Measurements from ENCODE around the gene BCL2L12. TPM values are rescaled to one million over a fixed set of nuclear protein-coding genes. Genes with fewer than 3 reads are reported as not detected.

Gene BCL2L12
- total and polyA plus RNA-seq, 2 of the 13 experiments (the other 11 are each of a cell fraction or from before 2014, with no cell fraction given), result 26.8 to 40.8 TPM

DNA sequence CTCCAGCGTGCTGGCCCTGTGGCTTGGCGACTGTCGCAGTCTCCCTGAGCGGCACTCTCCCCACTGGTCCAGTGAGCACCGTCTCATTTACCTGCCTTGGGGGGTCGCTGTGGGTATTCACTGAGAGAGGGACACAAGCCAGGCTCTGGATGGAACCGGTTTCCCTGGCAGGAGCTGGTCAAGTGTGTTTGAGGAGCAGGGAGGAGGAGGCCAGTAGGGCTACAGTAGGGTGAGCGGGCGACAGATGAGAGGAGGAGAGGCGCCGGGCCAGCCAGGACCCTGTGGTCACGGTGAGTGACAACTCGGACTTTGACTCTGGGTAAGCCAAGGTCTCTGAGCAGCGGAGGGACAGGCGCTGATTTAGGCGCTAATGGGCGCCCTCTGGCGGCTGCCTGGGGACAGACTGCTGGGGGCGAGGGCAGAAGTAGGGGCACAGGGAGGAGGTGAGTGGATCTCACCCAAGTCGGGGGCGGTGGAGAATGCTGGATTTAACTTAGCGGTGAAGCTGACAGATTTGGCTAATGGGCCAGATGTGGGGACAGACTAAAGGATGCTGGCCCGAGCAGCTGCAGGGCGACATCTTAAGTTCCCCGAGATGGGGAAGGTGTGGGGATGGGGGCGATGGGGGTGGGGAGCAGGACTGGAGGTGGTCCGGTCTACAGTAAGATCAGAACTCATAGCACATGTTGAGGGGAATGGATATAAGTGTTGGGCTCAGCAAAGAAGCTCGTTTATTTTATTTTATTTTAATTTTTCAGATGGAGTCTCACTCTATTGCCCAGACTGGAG is 6.6 kb downstream of the BCL2L12 start (continued):
- TF ChIP-seq BCLAF1 (IDR thresholded peaks at IDR 0.05) (no peak), GPN1 (CRISPR knock-in tag; IDR thresholded peaks at IDR 0.05; ENCODE audit: borderline replicate concordance) (no peak), ETV6 (CRISPR knock-in tag; conservative IDR thresholded peaks at IDR 0.05) (no peak), NCOA2 (CRISPR knock-in tag; IDR thresholded peaks at IDR 0.05) (no peak; the same call in 1 of the 2 replicates), HCFC1 (IDR thresholded peaks at IDR 0.05; ENCODE audit: low read depth, low read length) (no peak; the same call in 1 of the 2 replicates), SMAD9 (CRISPR knock-in tag; IDR thresholded peaks at IDR 0.05) (no peak), ZNF839 (CRISPR knock-in tag; IDR thresholded peaks at IDR 0.05; ENCODE audit: borderline replicate concordance) (no peak), ZNF646 (CRISPR knock-in tag; IDR thresholded peaks at IDR 0.05) (no peak), RNF219 (CRISPR knock-in tag; IDR thresholded peaks at IDR 0.05) (no peak), ELF3 (CRISPR knock-in tag; IDR thresholded peaks at IDR 0.05) (peak; percentile 39; the same call in 1 of the 2 replicates), ZNF761 (CRISPR knock-in tag; conservative IDR thresholded peaks at IDR 0.05) (0 out of 2 replicates have a peak, but pooled peaks have one; percentile 25), TRIM22 (IDR thresholded peaks at IDR 0.05) (no peak), HNRNPLL (IDR thresholded peaks at IDR 0.05; ENCODE audit: low read depth, low read length, poor library complexity, severe bottlenecking) (peak; percentile 37), ZFAT (CRISPR knock-in tag; conservative IDR thresholded peaks at IDR 0.05) (no peak), RFX3 (CRISPR knock-in tag; IDR thresholded peaks at IDR 0.05) (no peak)

All from HepG2 (cell line).